RPMI8226 (cell line): Measurements from ENCODE around the gene ARSH.
"Not testable (repeated sequence)": the region's sequence is repeated elsewhere in the genome, so short reads cannot be mapped to it uniquely, and the experiment has no call there.

ENCODE experiments used
- DNase-seq: peaks from one replicate; pipeline ENCODE4 v3.0.0-alpha.2; 2015

ARSH gene

GRCh38 chrX:3006495-3006894 lies at the start of gene ARSH:
ARSH (plus strand) TSS chrX:3006546; CDS start chrX:3006613, 67 bp downstream.
- DNase-seq, result no peak

- DNase-seq, result no peak
Measured at GRCh38 chrX:2958199-2958598, 48.1 kb upstream of the ARSH start.

- no peak for DNase-seq
Measured at GRCh38 chrX:2960861-2961515, 45.4 kb upstream of the ARSH start.

- no peak for DNase-seq
Measured at GRCh38 chrX:2962381-2962780, 44.0 kb upstream of the ARSH start.

GRCh38 chrX:2963449-2963848 lies 42.9 kb upstream of the ARSH start:
- not testable (repeated sequence) for DNase-seq

GRCh38 chrX:2963992-2964794 lies 42.2 kb upstream of the ARSH start:
- not testable (repeated sequence) for DNase-seq

- DNase-seq, result peak; percentile 5
Measured at GRCh38 chrX:2965965-2966364, 40.4 kb upstream of the ARSH start.

GRCh38 chrX:2967012-2967411 lies 39.3 kb upstream of the ARSH start:
- no peak for DNase-seq

GRCh38 chrX:2967584-2967983 lies 38.8 kb upstream of the ARSH start:
- DNase-seq, result no peak

- no peak for DNase-seq
Measured at GRCh38 chrX:2967998-2968909, 38.1 kb upstream of the ARSH start.

GRCh38 chrX:2969021-2969420 lies 37.3 kb upstream of the ARSH start:
- no peak for DNase-seq

GRCh38 chrX:2972391-2972790 lies 34.0 kb upstream of the ARSH start:
- no peak for DNase-seq

GRCh38 chrX:2974961-2975360 lies 31.4 kb upstream of the ARSH start:
- DNase-seq, result no peak

- DNase-seq, result not testable (repeated sequence)
Measured at GRCh38 chrX:2978639-2979038, 27.7 kb upstream of the ARSH start.

- DNase-seq, result no peak
Measured at GRCh38 chrX:2984342-2984741, 22.0 kb upstream of the ARSH start.

GRCh38 chrX:2989565-2989964 lies 16.8 kb upstream of the ARSH start:
- DNase-seq, result no peak

- no peak for DNase-seq
Measured at GRCh38 chrX:3010532-3010931, 4.2 kb downstream of the ARSH start.

GRCh38 chrX:3017492-3017891 lies 11.1 kb downstream of the ARSH start:
- no peak for DNase-seq

- DNase-seq, result no peak
Measured at GRCh38 chrX:3024176-3024575, 17.8 kb downstream of the ARSH start.

GRCh38 chrX:3026074-3026815 lies 19.9 kb downstream of the ARSH start:
- DNase-seq, result peak; percentile 20

- DNase-seq, result no peak
Measured at GRCh38 chrX:3029129-3029528, 22.8 kb downstream of the ARSH start.

- DNase-seq, result no peak
Measured at GRCh38 chrX:3037218-3037617, 30.9 kb downstream of the ARSH start.

GRCh38 chrX:3044196-3044595 lies 37.9 kb downstream of the ARSH start:
- no peak for DNase-seq
